Astrocyte (in vitro differentiated cells and primary cell): ENCODE data around the gene CCDC91. TPM values are rescaled to one million over a fixed set of nuclear protein-coding genes. Genes with fewer than 3 reads are reported as not detected.

ENCODE experiments used
- DNase-seq: peaks from one replicate; pipeline ENCODE4 v3.0.0-alpha.2; 2010; ENCODE audit warnings: low read depth
- FAIRE-seq: peaks from 2 replicates; lab custom pipeline; 2011; peaks lifted over from hg19 to GRCh38; lab: Jason Lieb, UNC
- H2AFZ ChIP-seq: 2 replicates; pipeline ENCODE4 v1.6.0; 2012; ENCODE audit warnings: low read depth, low read length, inconsistent platforms
- H3K27ac ChIP-seq: 2 replicates; pipeline ENCODE4 v1.5.1; 2011; ENCODE audit warnings: low read depth, low read length, inconsistent platforms
- H3K27me3 ChIP-seq: 2 replicates; pipeline ENCODE4 v1.6.0; 2011; ENCODE audit warnings: low read length, inconsistent platforms; ENCODE audit not compliant: insufficient read depth
- H3K36me3 ChIP-seq: 2 replicates; pipeline ENCODE4 v1.5.1; 2011; ENCODE audit warnings: low read length, inconsistent platforms; ENCODE audit not compliant: insufficient read depth
- H3K4me1 ChIP-seq: 2 replicates; pipeline ENCODE4 v1.5.1; 2011; ENCODE audit warnings: low read length, inconsistent platforms; ENCODE audit not compliant: insufficient read depth
- H3K4me2 ChIP-seq: 2 replicates; pipeline ENCODE4 v1.6.0; 2012; ENCODE audit warnings: low read length, inconsistent platforms
- H3K4me3 ChIP-seq: 2 replicates; pipeline ENCODE4 v1.5.1; 2011; ENCODE audit warnings: low read depth, mild to moderate bottlenecking, low read length, inconsistent platforms; ENCODE audit not compliant: insufficient read depth
- H3K79me2 ChIP-seq: 2 replicates; pipeline ENCODE4 v1.6.0; 2012; ENCODE audit warnings: mild to moderate bottlenecking, low read length, inconsistent platforms; ENCODE audit not compliant: insufficient read depth
- H3K9ac ChIP-seq: 2 replicates; pipeline ENCODE4 v1.6.0; 2012; ENCODE audit warnings: mild to moderate bottlenecking, low read length, inconsistent platforms
- H3K9me3 ChIP-seq: 2 replicates; pipeline ENCODE4 v1.5.1; 2012; ENCODE audit warnings: low read depth, mild to moderate bottlenecking, low read length, inconsistent platforms; ENCODE audit not compliant: insufficient read depth
- H4K20me1 ChIP-seq: 2 replicates; pipeline ENCODE4 v1.6.0; 2012; ENCODE audit warnings: low read length, inconsistent platforms; ENCODE audit not compliant: insufficient read depth
- H3K27ac Mint-ChIP-seq: one replicate; pipeline ENCODE4 v1.8.0; 2021; ENCODE audit warnings: mild to moderate bottlenecking, mixed read lengths; ENCODE audit not compliant: unreplicated experiment
- H3K27me3 Mint-ChIP-seq: one replicate; pipeline ENCODE4 v1.8.0; 2021; ENCODE audit warnings: low read depth, mixed read lengths; ENCODE audit not compliant: unreplicated experiment
- H3K36me3 Mint-ChIP-seq: one replicate; pipeline ENCODE4 v1.8.0; 2021; ENCODE audit warnings: low read depth, mixed read lengths; ENCODE audit not compliant: unreplicated experiment
- H3K4me1 Mint-ChIP-seq: one replicate; pipeline ENCODE4 v1.8.0; 2021; ENCODE audit warnings: low read depth, mixed read lengths; ENCODE audit not compliant: unreplicated experiment
- H3K4me3 Mint-ChIP-seq: one replicate; pipeline ENCODE4 v1.8.0; 2021; ENCODE audit warnings: mild to moderate bottlenecking, moderate library complexity, mixed read lengths; ENCODE audit not compliant: unreplicated experiment
- H3K9me3 Mint-ChIP-seq: one replicate; pipeline ENCODE4 v1.8.0; 2021; ENCODE audit warnings: mild to moderate bottlenecking, mixed read lengths; ENCODE audit not compliant: unreplicated experiment
- CTCF ChIP-seq: IDR thresholded peaks from 2 replicates; pipeline ENCODE4 v1.5.1; 2011; ENCODE audit warnings: low read depth, mild to moderate bottlenecking, inconsistent platforms, low read length, moderate library complexity; ENCODE audit not compliant: insufficient read depth
- EZH2 ChIP-seq: IDR thresholded peaks from 2 replicates; pipeline ENCODE4 v1.6.1; 2012; ENCODE audit warnings: mild to moderate bottlenecking, low read length, inconsistent platforms; ENCODE audit not compliant: insufficient read depth
- total RNA-seq: library from RNA; stranded (reverse); gene quantifications from 2 replicates; pipeline ENCODE4 v1.2.1, GENCODE V29; 2021

CCDC91 gene
- total RNA-seq, 1 donor from 2014 or later: 19.3 TPM

GRCh38 chr12:28543021-28543890, 353.0 kb downstream of the CCDC91 start:
- Histone ChIP-seq H3K27ac (no peak overlapping the region), H4K20me1 (no peaks in the 10 kb centered on the region), H3K9ac (no peak overlapping the region), H3K79me2 (no peaks in the 10 kb centered on the region), H3K4me2 (no peak overlapping the region), H3K4me1 (no peaks in the 10 kb centered on the region), H2AFZ (no peak overlapping the region), H3K4me3 (no peak overlapping the region), H3K9me3 (no peaks in the 10 kb centered on the region), H3K36me3 (no peaks in the 10 kb centered on the region), H3K27me3 (no peaks in the 10 kb centered on the region)
- Mint-ChIP-seq H3K4me3 (no peak overlapping the region), H3K9me3 (peaks cover 4% of the 10 kb centered on the region), H3K4me1 (no peaks in the 10 kb centered on the region), H3K27ac (no peak overlapping the region), H3K36me3 (no peaks in the 10 kb centered on the region), H3K27me3 (no peaks in the 10 kb centered on the region)
- DNase-seq (no peak), FAIRE-seq (no peak)
- TF ChIP-seq CTCF (no peak), EZH2 (no peak)

GRCh38 chr12:28550757-28551704, 360.8 kb downstream of the CCDC91 start:
- FAIRE-seq (no peak), DNase-seq (peak; percentile 81)
- peaks cover 12% of the 10 kb centered on the region for H3K4me1 ChIP-seq
- H3K9me3 ChIP-seq: no peaks in the 10 kb centered on the region
- H3K27ac ChIP-seq: peak overlapping the region; percentile 61
- Mint-ChIP-seq H3K4me1 (peaks cover 6% of the 10 kb centered on the region), H3K27me3 (no peaks in the 10 kb centered on the region), H3K36me3 (no peaks in the 10 kb centered on the region), H3K4me3 (no peak overlapping the region), H3K9me3 (no peaks in the 10 kb centered on the region), H3K27ac (peak overlapping the region; percentile 42)
- peak overlapping the region; percentile 2 for H3K4me3 ChIP-seq
- no peaks in the 10 kb centered on the region for H3K36me3 ChIP-seq
- TF ChIP-seq EZH2 (no peak), CTCF (no peak)
- H2AFZ ChIP-seq: no peak overlapping the region
- no peaks in the 10 kb centered on the region for H3K27me3 ChIP-seq
- no peaks in the 10 kb centered on the region for H4K20me1 ChIP-seq
- no peaks in the 10 kb centered on the region for H3K79me2 ChIP-seq
- peak overlapping the region; percentile 40 for H3K9ac ChIP-seq
- H3K4me2 ChIP-seq: peak overlapping the region; percentile 53
